ENCODE data around the gene DIDO1. TPM values are rescaled to one million over a fixed set of nuclear protein-coding genes. Genes with fewer than 3 reads are reported as not detected.

DIDO1 gene
- total RNA-seq, 1 experiment from 2014 or later: 85.9 TPM

- Histone ChIP-seq H3K14ac (ENCODE audit: insufficient read depth, low read length) (no peak overlapping the region), H3K4me2 (ENCODE audit: insufficient read depth, insufficient read length, low read length) (no peak overlapping the region), H4K20me1 (ENCODE audit: control insufficient read depth, insufficient read depth, insufficient read length) (no peaks in the 10 kb centered on the region), H3K9ac (ENCODE audit: extremely low read depth, insufficient read length, low read length) (no peak overlapping the region), H3K4me1 (ENCODE audit: insufficient read depth, low read length) (no peaks in the 10 kb centered on the region; the same call in 1 of the 2 replicates), H3K18ac (ENCODE audit: insufficient read length, low read depth, low read length) (no peak overlapping the region), H2BK12ac (ENCODE audit: insufficient read length, low read depth, low read length) (no peak overlapping the region), H3K4ac (ENCODE audit: low read depth, low read length) (no peak overlapping the region), H3K9me3 (ENCODE audit: control insufficient read depth, low read depth, low read length) (no peaks in the 10 kb centered on the region), H3K27me3 (ENCODE audit: insufficient read depth, low read length) (no peaks in the 10 kb centered on the region), H2BK5ac (ENCODE audit: insufficient read length, low read length) (no peak overlapping the region), H4K5ac (ENCODE audit: insufficient read length, low read depth, low read length) (no peak overlapping the region), H2AFZ (ENCODE audit: low read length) (no peak overlapping the region), H3K27ac (ENCODE audit: insufficient read length, low read depth, low read length) (no peak overlapping the region), H3K23ac (ENCODE audit: insufficient read length, low read depth, low read length) (no peak overlapping the region), H3K56ac (ENCODE audit: insufficient read length, low read depth, low read length) (no peak overlapping the region), H4K8ac (replicated peaks; ENCODE audit: insufficient read length, low read depth, low read length) (no peak overlapping the region), H2BK15ac (ENCODE audit: low read depth, low read length) (no peak overlapping the region), H3K23me2 (ENCODE audit: insufficient read length, low read depth, low read length, poor library complexity, severe bottlenecking) (no peaks in the 10 kb centered on the region), H2BK20ac (ENCODE audit: low read depth, low read length, poor library complexity, severe bottlenecking) (no peak overlapping the region), H2BK120ac (ENCODE audit: low read depth, low read length, poor library complexity, severe bottlenecking) (no peak overlapping the region), H3T11ph (ENCODE audit: low read length) (no peak overlapping the region), H4K91ac (ENCODE audit: insufficient read length, low read depth, low read length) (no peak overlapping the region), H2AK5ac (ENCODE audit: insufficient read length, low read length) (no peak overlapping the region), H3K79me1 (ENCODE audit: insufficient read depth, low read depth, low read length, poor library complexity, severe bottlenecking) (no peaks in the 10 kb centered on the region), H3K79me2 (ENCODE audit: insufficient read depth, low read length) (no peaks in the 10 kb centered on the region)
- H3K4me1 Mint-ChIP-seq: peaks cover 28 to 41% of the 10 kb centered on the region in 2 experiments
- no CpG with 5 or more reads among the region's 46 CpGs for WGBS (ENCODE audit: extremely low coverage, insufficient read length, low lambda C conversion rate)
- no peak for TF ChIP-seq CTCF (conservative IDR thresholded peaks at IDR 0.05)
- peak overlapping the region in 2 of 3 experiments; percentile 93 to 97; a peak in 4 of 7 replicates for H3K27ac Mint-ChIP-seq
- no peaks in the 10 kb centered on the region for H3K9me3 Mint-ChIP-seq
- no peak overlapping the region for H3K4me3 Mint-ChIP-seq
- DNase-seq: no peak
- peaks cover 2 to 47% (median 11%) of the 10 kb centered on the region in 3 experiments; a peak in 5 of 7 replicates for H3K36me3 Mint-ChIP-seq (ENCODE audit: insufficient read depth in 1 of 3, low read depth in 3 of 3)
- H3K27me3 Mint-ChIP-seq (ENCODE audit: low read depth): no peaks in the 10 kb centered on the region
Measured at GRCh38 chr20:62881662-62882395, 44.5 kb downstream of the DIDO1 start.
